Renal cortical epithelial cell (primary cell): ENCODE data around the gene SEL1L. TPM values are rescaled to one million over a fixed set of nuclear protein-coding genes. Genes with fewer than 3 reads are reported as not detected.
"Not testable (repeated sequence)": the region's sequence is repeated elsewhere in the genome, so short reads cannot be mapped to it uniquely, and the experiment has no call there.

Experiments used
- DNase-seq: peaks from one replicate; pipeline ENCODE4 v3.0.0-alpha.2; 2011; ENCODE audit warnings: low read depth
- total RNA-seq: library from RNA; depleted of rRNA; stranded (reverse); fragments of >200 nt; gene quantifications from 2 replicates; pipeline ENCODE4 v1.2.3, GENCODE V29; 2014

SEL1L gene
- total RNA-seq, 1 donor from 2014 or later, result 89.4 TPM

- peak; percentile 33 for DNase-seq
Measured at GRCh38 chr14:81447021-81447764, 86.5 kb downstream of the SEL1L start.

- DNase-seq, result no peak
Measured at GRCh38 chr14:81446279-81447007, 87.2 kb downstream of the SEL1L start.

GRCh38 chr14:81441626-81442134, 92.0 kb downstream of the SEL1L start:
- DNase-seq, result no peak

- no peak for DNase-seq
Measured at GRCh38 chr14:81440041-81440440, 93.6 kb downstream of the SEL1L start.

GRCh38 chr14:81437244-81437643, 96.4 kb downstream of the SEL1L start:
- DNase-seq, result no peak

GRCh38 chr14:81436296-81437138, 97.1 kb downstream of the SEL1L start:
- peak; percentile 35 for DNase-seq

- DNase-seq, result peak; percentile 82
Measured at GRCh38 chr14:81435391-81436295, 98.0 kb downstream of the SEL1L start.

- DNase-seq, result no peak
Measured at GRCh38 chr14:81435048-81435390, 98.6 kb downstream of the SEL1L start.

- no peak for DNase-seq
Measured at GRCh38 chr14:81434230-81434629, 99.4 kb downstream of the SEL1L start.

- DNase-seq, result peak; percentile 36
Measured at GRCh38 chr14:81433378-81433777, 100.3 kb downstream of the SEL1L start.

- no peak for DNase-seq
Measured at GRCh38 chr14:81432219-81432661, 101.4 kb downstream of the SEL1L start.

GRCh38 chr14:81430235-81430634, 103.4 kb downstream of the SEL1L start:
- DNase-seq, result no peak

- DNase-seq, result not testable (repeated sequence)
Measured at GRCh38 chr14:81429749-81430148, 103.9 kb downstream of the SEL1L start.

- DNase-seq, result no peak
Measured at GRCh38 chr14:81429028-81429427, 104.6 kb downstream of the SEL1L start.

GRCh38 chr14:81427348-81428058, 106.2 kb downstream of the SEL1L start:
- no peak for DNase-seq

- no peak for DNase-seq
Measured at GRCh38 chr14:81423504-81423903, 110.1 kb downstream of the SEL1L start.
